Peyer's patch (tissue), 4 donors: ENCODE data around the gene CCDC117.

ENCODE experiments used
- POLR2A ChIP-seq, 2 donors: fragments of 450-650 bp; IDR thresholded peaks; one replicate each; pipeline ENCODE4 v1.5.1; 2017; ENCODE audit warnings: antibody characterized with exemption in 2 of 2, mild to moderate bottlenecking in 2 of 2, moderate library complexity in 2 of 2
- TF ChIP-seq, protein P1 (sequence below), 6 experiments: fragments of 450-650 bp in 4 of 6; fragments of 200-600 bp in 2 of 6; sonication (generic) in 1 of 6; IDR thresholded peaks; one replicate each; pipeline ENCODE4 v1.5.1; 2017 to 2019; ENCODE audit warnings: antibody characterized with exemption in 6 of 6, mild to moderate bottlenecking in 3 of 6, moderate library complexity in 1 of 6

DNA sequence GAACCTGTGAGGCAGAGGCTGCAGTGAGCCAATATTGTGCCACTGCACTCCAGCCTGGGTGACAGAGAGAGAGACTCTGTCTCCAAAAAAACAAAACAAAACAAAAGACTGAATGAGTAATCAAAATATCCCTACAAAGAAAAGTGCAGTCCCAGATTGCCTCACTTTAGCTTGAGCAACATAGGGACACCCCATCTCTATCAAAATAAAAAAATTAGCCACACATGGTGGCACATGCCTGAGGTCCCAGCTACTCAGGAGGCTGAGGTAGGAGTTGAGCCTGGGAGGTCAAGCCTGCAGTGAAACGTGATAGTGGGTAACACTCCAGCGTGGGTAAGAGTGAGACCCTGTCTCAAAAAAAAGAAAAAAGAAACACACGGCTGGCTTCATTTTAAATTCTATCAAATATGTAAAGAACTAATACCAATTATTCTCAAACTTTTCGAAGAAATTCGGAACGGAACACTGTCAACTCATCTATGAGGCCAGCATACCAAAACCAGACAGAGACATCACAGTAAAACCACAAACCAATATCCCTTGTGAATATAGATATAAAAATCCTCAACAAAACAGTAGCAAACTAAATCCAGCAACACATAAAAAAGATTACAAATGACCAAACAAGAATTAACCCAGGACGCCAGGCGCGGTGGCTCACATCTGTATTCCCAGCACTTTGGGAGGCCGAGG lies 43.7 kb upstream of the CCDC117 start:
- no peak for TF ChIP-seq POLR2A (IDR thresholded peaks at IDR 0.05)
- TF ChIP-seq, protein P1, sequence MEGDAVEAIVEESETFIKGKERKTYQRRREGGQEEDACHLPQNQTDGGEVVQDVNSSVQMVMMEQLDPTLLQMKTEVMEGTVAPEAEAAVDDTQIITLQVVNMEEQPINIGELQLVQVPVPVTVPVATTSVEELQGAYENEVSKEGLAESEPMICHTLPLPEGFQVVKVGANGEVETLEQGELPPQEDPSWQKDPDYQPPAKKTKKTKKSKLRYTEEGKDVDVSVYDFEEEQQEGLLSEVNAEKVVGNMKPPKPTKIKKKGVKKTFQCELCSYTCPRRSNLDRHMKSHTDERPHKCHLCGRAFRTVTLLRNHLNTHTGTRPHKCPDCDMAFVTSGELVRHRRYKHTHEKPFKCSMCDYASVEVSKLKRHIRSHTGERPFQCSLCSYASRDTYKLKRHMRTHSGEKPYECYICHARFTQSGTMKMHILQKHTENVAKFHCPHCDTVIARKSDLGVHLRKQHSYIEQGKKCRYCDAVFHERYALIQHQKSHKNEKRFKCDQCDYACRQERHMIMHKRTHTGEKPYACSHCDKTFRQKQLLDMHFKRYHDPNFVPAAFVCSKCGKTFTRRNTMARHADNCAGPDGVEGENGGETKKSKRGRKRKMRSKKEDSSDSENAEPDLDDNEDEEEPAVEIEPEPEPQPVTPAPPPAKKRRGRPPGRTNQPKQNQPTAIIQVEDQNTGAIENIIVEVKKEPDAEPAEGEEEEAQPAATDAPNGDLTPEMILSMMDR (IDR thresholded peaks at IDR 0.05) = no peak
